Effector memory CD4-positive, alpha-beta T cell (primary cell): Measurements from ENCODE around the gene PRRC2B.

Experiments
- DNase-seq, 3 donors: peaks; one replicate each; pipeline ENCODE4 v3.0.0-alpha.2; 2020
- H3K27ac ChIP-seq: 2 replicates; pipeline ENCODE4 v1.7.0; 2013; ENCODE audit warnings: mild to moderate bottlenecking, low read length, moderate library complexity; ENCODE audit not compliant: insufficient read depth, poor library complexity, severe bottlenecking
- H3K27me3 ChIP-seq: replicated peaks from 2 replicates; pipeline ENCODE4 v1.7.0; 2013; ENCODE audit warnings: mild to moderate bottlenecking, low read length; ENCODE audit not compliant: insufficient read depth, control insufficient read depth, poor library complexity, severe bottlenecking
- H3K36me3 ChIP-seq: 2 replicates; pipeline ENCODE4 v1.7.0; 2013; ENCODE audit warnings: mild to moderate bottlenecking, low read length, moderate library complexity; ENCODE audit not compliant: control insufficient read depth, insufficient read depth
- H3K4me1 ChIP-seq: 2 replicates; pipeline ENCODE4 v1.7.0; 2013; ENCODE audit warnings: low read length, mild to moderate bottlenecking; ENCODE audit not compliant: control insufficient read depth, insufficient read depth, poor library complexity, severe bottlenecking
- H3K4me3 ChIP-seq: 2 replicates; pipeline ENCODE4 v1.7.0; 2013; ENCODE audit warnings: low read length, low read depth, mild to moderate bottlenecking; ENCODE audit not compliant: insufficient read depth, poor library complexity, severe bottlenecking
- H3K9me3 ChIP-seq: 2 replicates; pipeline ENCODE4 v1.7.0; 2013; ENCODE audit warnings: mild to moderate bottlenecking, low read length, moderate library complexity; ENCODE audit not compliant: control insufficient read depth

The PRRC2B gene

GRCh38 chr9:131406563-131407436 lies 12.9 kb downstream of the PRRC2B start:
- peaks cover 70% of the 10 kb centered on the region for H3K4me1 ChIP-seq
- no peaks in the 10 kb centered on the region for H3K9me3 ChIP-seq
- DNase-seq, result no peak
- peak overlapping the region; percentile 37 for H3K27ac ChIP-seq
- H3K4me3 ChIP-seq, result peak overlapping the region; percentile 41
- no peaks in the 10 kb centered on the region for H3K27me3 ChIP-seq
- no peaks in the 10 kb centered on the region for H3K36me3 ChIP-seq

- H3K27me3 ChIP-seq, result no peaks in the 10 kb centered on the region
- peak in 2 of 3 donors; percentile 23 to 42 for DNase-seq
- no peaks in the 10 kb centered on the region for H3K36me3 ChIP-seq
- no peaks in the 10 kb centered on the region for H3K9me3 ChIP-seq
- peaks cover 67% of the 10 kb centered on the region for H3K4me1 ChIP-seq
- peak overlapping the region; percentile 47 for H3K27ac ChIP-seq
- peak overlapping the region; percentile 41 for H3K4me3 ChIP-seq
Measured at GRCh38 chr9:131407717-131408195, 13.9 kb downstream of the PRRC2B start.

- H3K27me3 ChIP-seq, result no peaks in the 10 kb centered on the region
- peak overlapping the region; percentile 31 for H3K27ac ChIP-seq
- no peaks in the 10 kb centered on the region for H3K9me3 ChIP-seq
- no peaks in the 10 kb centered on the region for H3K36me3 ChIP-seq
- H3K4me1 ChIP-seq, result peaks cover 66% of the 10 kb centered on the region
- peak overlapping the region; percentile 13 for H3K4me3 ChIP-seq
- no peak for DNase-seq
Measured at GRCh38 chr9:131409458-131409992, 15.6 kb downstream of the PRRC2B start.

DNA sequence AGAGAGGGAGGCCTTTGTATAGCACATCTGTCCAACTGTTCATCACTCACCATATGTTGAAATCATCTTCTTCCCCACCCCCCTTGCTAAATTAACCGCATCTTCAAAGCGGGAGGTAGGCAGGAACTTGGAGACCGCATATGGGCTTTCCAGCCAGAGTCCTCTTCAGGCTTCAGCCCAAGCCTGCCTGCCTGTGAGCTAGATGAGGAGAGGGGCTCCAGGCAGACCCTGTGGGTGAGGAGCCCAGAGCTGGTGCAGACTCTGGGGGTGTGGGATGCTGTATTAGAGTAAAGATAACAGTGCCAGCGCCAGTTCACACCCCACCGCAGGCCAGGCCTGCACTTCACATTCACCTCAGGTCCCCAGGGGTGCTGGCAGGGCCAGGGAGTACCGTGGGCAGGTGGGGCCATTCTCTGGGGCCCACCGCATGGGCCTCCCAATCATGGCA lies 16.2 kb downstream of the PRRC2B start:
- H3K27ac ChIP-seq, result peak overlapping the region; percentile 31
- H3K4me3 ChIP-seq, result peak overlapping the region; percentile 13
- peaks cover 63% of the 10 kb centered on the region for H3K4me1 ChIP-seq
- H3K9me3 ChIP-seq, result no peaks in the 10 kb centered on the region
- no peaks in the 10 kb centered on the region for H3K27me3 ChIP-seq
- no peaks in the 10 kb centered on the region for H3K36me3 ChIP-seq
- peak; percentile 23 to 29 (median 28) for DNase-seq

DNA sequence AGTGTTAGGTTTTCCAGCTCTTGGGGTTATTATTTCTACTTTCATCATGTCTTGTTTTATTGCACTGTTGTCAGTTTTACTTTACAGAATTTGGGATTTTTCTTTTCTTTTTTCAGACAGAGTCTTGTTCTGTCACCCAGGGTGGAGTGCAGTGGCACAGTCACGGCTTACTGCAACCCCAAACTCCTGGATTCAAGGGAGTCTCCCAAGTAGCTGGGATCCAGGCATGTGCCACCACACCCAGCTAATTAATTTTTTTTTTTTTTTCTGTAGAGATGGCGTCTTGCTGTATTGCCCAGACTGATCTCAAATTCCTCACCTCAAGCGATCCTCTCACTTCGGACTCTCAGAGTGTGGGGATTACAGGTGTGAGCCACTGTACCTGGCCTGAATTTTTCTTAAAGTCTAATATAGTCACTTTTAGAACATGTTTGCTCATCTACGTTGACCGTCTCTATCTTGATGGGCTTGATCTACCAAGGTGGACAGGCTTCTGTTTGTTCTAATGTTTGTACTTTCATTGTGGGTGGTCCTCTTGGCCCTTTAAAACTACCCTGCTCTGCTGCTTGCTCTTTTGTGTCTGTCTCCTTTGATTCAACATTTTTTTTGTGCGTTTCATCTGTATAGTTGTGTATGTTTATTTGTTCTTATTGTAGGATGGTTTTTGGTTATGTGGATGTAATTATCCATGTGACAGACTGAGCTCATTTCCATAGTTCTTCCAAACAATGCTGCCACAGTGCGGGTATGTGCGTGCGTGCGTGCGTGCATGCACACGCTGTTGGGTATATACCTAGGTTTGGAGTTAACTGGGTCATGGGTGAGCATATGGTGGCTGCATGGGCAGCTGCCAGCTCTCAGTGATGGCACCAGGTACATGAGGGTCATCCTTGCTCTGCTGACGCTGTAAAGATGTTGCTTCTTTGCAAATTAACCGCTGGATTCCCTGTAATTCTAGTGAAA lies 18.1 kb downstream of the PRRC2B start:
- no peaks in the 10 kb centered on the region for H3K9me3 ChIP-seq
- no peak overlapping the region for H3K27ac ChIP-seq
- no peaks in the 10 kb centered on the region for H3K36me3 ChIP-seq
- H3K4me1 ChIP-seq, result peaks cover 47% of the 10 kb centered on the region
- no peaks in the 10 kb centered on the region for H3K27me3 ChIP-seq
- H3K4me3 ChIP-seq, result no peak overlapping the region
- no peak for DNase-seq

DNA sequence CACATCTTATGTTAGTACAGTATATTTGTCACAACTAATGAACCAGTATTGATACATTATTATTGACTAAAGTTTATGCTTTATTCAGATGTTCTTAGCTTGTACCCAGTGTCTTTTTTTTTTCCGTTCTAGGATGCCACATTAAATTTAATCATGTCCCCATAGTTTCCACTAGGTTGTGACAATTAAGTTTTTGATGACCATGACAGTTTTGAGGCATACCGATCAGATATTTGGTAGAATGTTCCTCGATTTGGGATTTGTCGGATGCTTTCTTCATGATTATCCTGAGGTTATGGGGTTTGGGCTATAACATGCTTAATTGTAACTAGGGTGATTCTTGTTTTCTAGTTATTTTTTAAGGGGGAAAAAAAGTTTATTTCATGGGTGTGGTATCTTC lies 22.6 kb downstream of the PRRC2B start:
- H3K27me3 ChIP-seq, result no peaks in the 10 kb centered on the region
- no peak for DNase-seq
- no peak overlapping the region for H3K4me3 ChIP-seq
- no peaks in the 10 kb centered on the region for H3K9me3 ChIP-seq
- H3K36me3 ChIP-seq, result peaks cover 4% of the 10 kb centered on the region
- no peak overlapping the region for H3K27ac ChIP-seq
- peaks cover 47% of the 10 kb centered on the region for H3K4me1 ChIP-seq

DNA sequence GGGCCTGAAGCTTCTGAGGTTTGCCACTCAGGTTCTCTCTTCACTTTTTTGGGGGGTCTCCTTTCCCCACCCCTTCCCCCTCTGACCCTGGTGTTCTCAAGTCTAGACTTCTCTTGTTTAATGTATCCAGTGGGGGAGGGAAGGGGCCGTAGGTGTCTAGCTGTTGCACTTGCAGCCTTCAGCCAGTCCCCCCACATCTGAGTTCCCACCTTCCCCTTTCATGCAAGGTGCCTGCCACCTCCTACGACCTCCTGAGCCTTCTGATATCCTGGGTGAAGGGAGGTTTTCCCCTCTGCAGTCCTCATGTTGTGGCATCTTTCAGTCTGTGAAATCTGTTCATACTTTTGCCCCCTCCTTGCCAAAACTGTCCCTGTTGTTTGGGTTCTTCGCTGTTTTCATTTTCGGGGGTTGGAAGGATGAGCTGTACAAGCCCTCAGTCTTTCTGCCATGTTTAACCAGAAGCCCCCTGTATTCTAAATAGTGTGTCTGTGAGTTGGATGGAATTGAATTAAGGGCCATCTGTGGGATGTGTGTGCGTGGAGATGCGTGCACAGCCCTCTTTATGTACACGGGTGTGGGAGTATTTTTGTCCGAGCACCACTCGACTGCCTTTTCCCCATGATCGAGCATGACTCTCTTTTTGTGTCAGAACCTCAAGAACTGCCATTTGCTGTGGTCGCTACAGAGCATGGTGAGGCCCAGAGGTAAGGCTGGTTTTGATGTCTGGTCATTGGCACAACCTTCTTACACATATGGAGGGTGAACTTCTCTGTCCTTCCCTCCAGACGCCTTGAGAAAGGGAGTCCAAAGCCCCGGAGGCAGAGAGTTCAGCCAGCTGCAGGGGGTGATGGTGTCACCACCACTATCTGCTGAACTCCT lies 23.6 kb downstream of the PRRC2B start:
- no peak for DNase-seq
- Histone ChIP-seq H3K27me3 (no peaks in the 10 kb centered on the region), H3K4me1 (peaks cover 48% of the 10 kb centered on the region), H3K36me3 (peaks cover 4% of the 10 kb centered on the region), H3K9me3 (no peaks in the 10 kb centered on the region), H3K4me3 (no peak overlapping the region), H3K27ac (no peak overlapping the region)

DNA sequence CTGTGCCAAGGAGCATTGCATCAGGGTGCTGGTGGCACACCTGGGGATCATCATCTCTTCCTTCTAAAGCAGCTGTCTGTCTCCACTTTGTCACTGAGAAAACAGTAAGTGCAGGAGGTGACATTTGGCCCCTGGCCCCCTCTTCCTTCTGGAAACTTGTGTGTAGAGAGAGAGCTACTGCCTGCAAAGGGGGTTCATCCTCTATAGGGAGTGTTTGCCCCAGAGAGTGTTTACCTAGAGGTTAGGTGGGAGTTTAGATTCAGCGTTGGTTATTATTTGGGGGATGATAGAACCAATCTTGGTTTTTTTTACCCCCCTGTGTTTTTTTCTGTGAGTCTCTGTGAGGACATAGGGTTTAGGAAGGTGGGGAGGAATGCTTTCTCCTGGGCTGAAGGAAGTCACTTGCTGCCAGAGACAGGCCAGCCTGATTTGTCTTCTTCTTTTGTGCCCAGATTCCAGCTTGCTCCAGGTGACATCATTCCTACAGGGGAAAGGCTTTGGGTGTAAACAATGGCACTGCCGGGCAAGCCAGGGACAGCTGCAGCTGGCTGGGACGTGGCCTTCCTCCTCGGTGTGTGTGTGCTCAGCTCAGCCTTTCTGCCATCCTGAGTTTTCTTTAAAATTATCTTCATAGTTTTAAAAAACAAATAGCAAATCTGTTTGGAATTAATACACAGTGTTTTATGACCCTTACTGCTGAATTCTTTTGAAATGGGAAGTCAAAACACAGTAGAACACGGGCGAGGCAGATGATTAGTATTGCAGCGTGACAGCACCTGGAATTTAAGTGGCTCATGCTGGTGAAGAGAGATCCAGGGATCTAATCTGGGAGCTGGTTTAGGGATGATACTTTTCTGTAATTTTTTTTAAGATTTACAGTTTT lies 24.5 kb downstream of the PRRC2B start:
- Histone ChIP-seq H3K4me3 (no peak overlapping the region), H3K27ac (no peak overlapping the region), H3K4me1 (peaks cover 45% of the 10 kb centered on the region), H3K36me3 (peaks cover 4% of the 10 kb centered on the region), H3K9me3 (no peaks in the 10 kb centered on the region), H3K27me3 (no peaks in the 10 kb centered on the region)
- DNase-seq, result no peak
